SK-N-SH (cell line): ENCODE results near the gene RAB7B. TPM values are rescaled to one million over a fixed set of nuclear protein-coding genes. Genes with fewer than 3 reads are reported as not detected.

Experiments
- CTCF ChIA-PET: fragments of 300-600, 350-600 bp; formaldehyde crosslinking; extraction: SDS; loops from one replicate; lab custom pipeline; 2021; lab: Yijun Ruan, JAX
- POLR2A ChIA-PET: fragments of 350-600 bp; sonication (Branson Sonifier 250); formaldehyde crosslinking; extraction: SDS; loops from one replicate; lab custom pipeline; 2020; ENCODE audit warnings: antibody characterized with exemption, inconsistent platforms; lab: Yijun Ruan, JAX
- DNase-seq: peaks from one replicate; pipeline ENCODE4 v3.0.0; 2012
- H2AFZ ChIP-seq: fragments of 200-600 bp; sonication (generic); 2 replicates; pipeline ENCODE4 v1.8.1; 2016; ENCODE audit warnings: antibody characterized with exemption, mild to moderate bottlenecking, low read depth
- H3F3A ChIP-seq: fragments of 200-600 bp; sonication (generic); replicated peaks from 2 replicates; pipeline ENCODE3; 2016; ENCODE audit warnings: antibody characterized with exemption, mild to moderate bottlenecking; ENCODE audit not compliant: insufficient read depth
- H3K27ac ChIP-seq, 2 experiments: fragments of 200-500 bp in 1 of 2; fragments of 200-600 bp in 1 of 2; sonication (Bioruptor generic) in 1 of 2; sonication (generic), shearing (Covaris generic) in 1 of 2; 2 replicates each; pipeline versions ENCODE4 v1.5.1 to v1.6.1; 2014 to 2016; ENCODE audit warnings: low read depth in 2 of 2, inconsistent platforms in 1 of 2, low read length in 1 of 2, mild to moderate bottlenecking in 1 of 2, mixed read lengths in 1 of 2
- H3K27me3 ChIP-seq: fragments of 200-600 bp; sonication (generic), shearing (Covaris generic); 2 replicates; pipeline ENCODE4 v1.6.1; 2016; ENCODE audit warnings: mixed run types; ENCODE audit not compliant: insufficient read depth
- H3K36me3 ChIP-seq, 2 experiments: fragments of 200-500 bp in 1 of 2; fragments of 200-600 bp in 1 of 2; sonication (Bioruptor generic) in 1 of 2; sonication (generic) in 1 of 2; replicated peaks in 1 of 2; 2 replicates each; pipeline versions ENCODE3 to v1.5.1; 2014 to 2016; ENCODE audit warnings: low read length in 1 of 2, mild to moderate bottlenecking in 1 of 2; ENCODE audit not compliant: insufficient read depth in 2 of 2, control insufficient read depth in 1 of 2
- H3K4me1 ChIP-seq, 2 experiments: fragments of 200-500 bp in 1 of 2; fragments of 200-600 bp in 1 of 2; sonication (Bioruptor generic) in 1 of 2; sonication (generic), shearing (Covaris generic) in 1 of 2; 2 replicates each; pipeline versions ENCODE4 v1.5.1 to v1.6.1; 2014 to 2016; ENCODE audit warnings: low read depth in 1 of 2, low read length in 1 of 2, mixed run types in 1 of 2; ENCODE audit not compliant: insufficient read depth in 2 of 2, control insufficient read depth in 1 of 2
- H3K4me2 ChIP-seq: fragments of 200-600 bp; sonication (generic), shearing (Covaris generic); 2 replicates; pipeline ENCODE4 v1.6.1; 2017; ENCODE audit warnings: mixed run types
- H3K4me3 ChIP-seq, 2 experiments: fragments of 200-500 bp in 1 of 2; fragments of 200-600 bp in 1 of 2; sonication (Bioruptor generic) in 1 of 2; sonication (generic), shearing (Covaris generic) in 1 of 2; 2 replicates each; pipeline versions ENCODE4 v1.5.1 to v1.8.1; 2014 to 2016; ENCODE audit warnings: low read depth in 2 of 2, inconsistent platforms in 1 of 2, low read length in 1 of 2, mild to moderate bottlenecking in 1 of 2, mixed read lengths in 1 of 2, moderate library complexity in 1 of 2
- H3K79me2 ChIP-seq: fragments of 200-600 bp; sonication (generic); 2 replicates; pipeline ENCODE4 v1.8.1; 2017; ENCODE audit warnings: mild to moderate bottlenecking; ENCODE audit not compliant: insufficient read depth
- H3K9ac ChIP-seq: fragments of 200-600 bp; sonication (generic); 2 replicates; pipeline ENCODE4 v1.6.1; 2017; ENCODE audit warnings: mixed run types
- H3K9me2 ChIP-seq: fragments of 200-600 bp; sonication (generic); 2 replicates; pipeline ENCODE4 v1.6.1; 2017; ENCODE audit warnings: mixed run types
- H3K9me3 ChIP-seq: fragments of 200-600 bp; sonication (generic); 2 replicates; pipeline ENCODE4 v1.6.1; 2017; ENCODE audit warnings: mixed run types, mild to moderate bottlenecking, moderate library complexity
- H4K20me1 ChIP-seq: fragments of 200-600 bp; sonication (generic); 2 replicates; pipeline ENCODE4 v1.6.1; 2017; ENCODE audit warnings: mild to moderate bottlenecking, mixed run types; ENCODE audit not compliant: insufficient read depth
- CHD2 ChIP-seq: fragments of 150-350 bp; IDR thresholded peaks from 2 replicates; pipeline ENCODE4 v1.6.1; 2018; ENCODE audit warnings: low read length; ENCODE audit not compliant: partially characterized antibody
- EP300 ChIP-seq, 2 experiments: IDR thresholded peaks; 2 replicates each; pipeline versions ENCODE4 v1.4.0 to v1.6.1; 2012; ENCODE audit warnings: borderline replicate concordance in 1 of 2, low read depth in 1 of 2, low read length in 1 of 2
- FOSL2 ChIP-seq: IDR thresholded peaks from 2 replicates; pipeline ENCODE4 v1.4.0; 2012; ENCODE audit warnings: low read depth, mild to moderate bottlenecking, moderate library complexity, borderline replicate concordance
- FOXM1 ChIP-seq: IDR thresholded peaks from 2 replicates; pipeline ENCODE4 v1.4.0; 2012; ENCODE audit warnings: low read depth, mild to moderate bottlenecking
- GABPA ChIP-seq: IDR thresholded peaks from 2 replicates; pipeline ENCODE4 v1.4.0; 2012; ENCODE audit warnings: low read depth, mild to moderate bottlenecking
- MEF2A ChIP-seq: IDR thresholded peaks from 2 replicates; pipeline ENCODE4 v1.4.0; 2012; ENCODE audit warnings: low read depth, borderline replicate concordance
- POLR2AphosphoS5 ChIP-seq: IDR thresholded peaks from 2 replicates; pipeline ENCODE4 v1.6.1; 2012; ENCODE audit warnings: low read depth, low read length
- RAD21 ChIP-seq: IDR thresholded peaks from 2 replicates; pipeline ENCODE4 v1.6.1; 2012; ENCODE audit warnings: mild to moderate bottlenecking, low read length
- RCOR1 ChIP-seq: fragments of 150-350 bp; IDR thresholded peaks from 2 replicates; pipeline ENCODE4 v1.6.1; 2017; ENCODE audit warnings: antibody characterized with exemption, low read length
- RXRA ChIP-seq: IDR thresholded peaks from 2 replicates; pipeline ENCODE4 v1.4.0; 2012; ENCODE audit warnings: low read depth, mild to moderate bottlenecking, borderline replicate concordance
- TAF1 ChIP-seq: IDR thresholded peaks from 2 replicates; pipeline ENCODE4 v1.6.1; 2012; ENCODE audit warnings: low read depth, mild to moderate bottlenecking, low read length, moderate library complexity, borderline replicate concordance
- WGBS: methylation state at CpG from one replicate; pipeline ENCODE4 v1.1.6; 2017; ENCODE audit warnings: low lambda C conversion rate; 5-methylcytosine and 5-hydroxymethylcytosine counted together
- polyA plus RNA-seq, 3 experiments: library from polyadenylated mRNA; depleted of rRNA; stranded (reverse); fragments of >200 nt; gene quantifications; 2 replicates each; pipeline ENCODE4 v1.2.3, GENCODE V29; 2012
- TF ChIP-seq, protein P1 (sequence below): fragments of 150-350 bp; IDR thresholded peaks from 2 replicates; pipeline ENCODE4 v1.6.1; 2016; ENCODE audit warnings: mild to moderate bottlenecking, low read depth, low read length
- TF ChIP-seq, protein P2 (sequence below): IDR thresholded peaks from 2 replicates; pipeline ENCODE4 v1.4.0; 2012; ENCODE audit warnings: low read depth
- TF ChIP-seq, protein P3 (sequence below): IDR thresholded peaks from 2 replicates; pipeline ENCODE4 v1.4.0; 2012; ENCODE audit warnings: low read depth, borderline replicate concordance
- TF ChIP-seq, protein P4 (sequence below): fragments of 150-350 bp; IDR thresholded peaks from 2 replicates; pipeline ENCODE4 v1.6.1; 2017; ENCODE audit warnings: antibody characterized with exemption, low read length, low read depth, borderline replicate concordance
- TF ChIP-seq, protein P5 (sequence below): fragments of 200-600 bp; sonication (generic); IDR thresholded peaks from 2 replicates; pipeline ENCODE4 v1.6.1; 2017; ENCODE audit warnings: antibody characterized with exemption, mild to moderate bottlenecking, moderate library complexity

The RAB7B gene
- polyA plus RNA-seq, 1 of the 3 experiments (the other 2 are of a cell fraction) = 0.15 TPM

DNA sequence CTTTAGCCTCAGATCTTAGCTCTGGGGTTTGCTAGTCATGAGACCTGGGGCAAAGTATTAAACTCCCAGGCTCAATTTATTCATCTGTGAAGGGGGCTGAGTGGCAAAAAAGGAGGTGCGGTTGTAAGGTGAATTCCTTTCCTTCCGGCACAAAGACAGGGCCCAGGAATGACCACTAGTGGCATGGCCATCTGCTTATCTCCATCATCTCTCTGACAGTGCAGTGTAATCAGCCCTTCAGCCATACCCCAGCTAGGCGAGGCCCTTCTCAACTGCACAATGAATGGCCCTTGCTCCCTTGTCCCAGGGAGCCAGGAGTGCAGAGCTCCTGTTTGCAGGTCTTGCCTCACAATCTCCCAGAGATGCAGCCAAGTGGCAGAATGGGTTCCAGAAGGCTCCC lies 54.3 kb downstream of the RAB7B start:
- H2AFZ ChIP-seq = no peak overlapping the region
- no peaks in the 10 kb centered on the region for H3K9me3 ChIP-seq
- no peak overlapping the region for H3K27ac ChIP-seq
- CTCF ChIA-PET = interaction anchor here (0.7 to 22.3 kb wide), 5 partner anchors 9 to 157 kb away, joined by 3 to 197 read pairs (median 3); no protein-coding TSS in a partner anchor
- POLR2A ChIA-PET = no interaction called here
- H3K9ac ChIP-seq = no peak overlapping the region
- no peaks in the 10 kb centered on the region for H3K79me2 ChIP-seq
- H3F3A ChIP-seq = no peaks in the 10 kb centered on the region
- H3K27me3 ChIP-seq = peaks cover 19% of the 10 kb centered on the region; the same call in 1 of the 2 replicates
- no peak overlapping the region for H3K4me2 ChIP-seq
- H3K4me1 ChIP-seq = no peaks in the 10 kb centered on the region
- DNase-seq = no peak
- H3K9me2 ChIP-seq = no peaks in the 10 kb centered on the region
- no peaks in the 10 kb centered on the region for H4K20me1 ChIP-seq
- no peak overlapping the region for H3K4me3 ChIP-seq
- no peak for TF ChIP-seq GABPA
- TF ChIP-seq EP300 (IDR thresholded peaks at IDR 0.05; ENCODE audit: borderline replicate concordance in 1 of 2, low read depth in 1 of 2, low read length in 1 of 2) = no peak
- TF ChIP-seq, protein P1, sequence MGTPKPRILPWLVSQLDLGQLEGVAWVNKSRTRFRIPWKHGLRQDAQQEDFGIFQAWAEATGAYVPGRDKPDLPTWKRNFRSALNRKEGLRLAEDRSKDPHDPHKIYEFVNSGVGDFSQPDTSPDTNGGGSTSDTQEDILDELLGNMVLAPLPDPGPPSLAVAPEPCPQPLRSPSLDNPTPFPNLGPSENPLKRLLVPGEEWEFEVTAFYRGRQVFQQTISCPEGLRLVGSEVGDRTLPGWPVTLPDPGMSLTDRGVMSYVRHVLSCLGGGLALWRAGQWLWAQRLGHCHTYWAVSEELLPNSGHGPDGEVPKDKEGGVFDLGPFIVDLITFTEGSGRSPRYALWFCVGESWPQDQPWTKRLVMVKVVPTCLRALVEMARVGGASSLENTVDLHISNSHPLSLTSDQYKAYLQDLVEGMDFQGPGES = no peak
- TF ChIP-seq, protein P2, sequence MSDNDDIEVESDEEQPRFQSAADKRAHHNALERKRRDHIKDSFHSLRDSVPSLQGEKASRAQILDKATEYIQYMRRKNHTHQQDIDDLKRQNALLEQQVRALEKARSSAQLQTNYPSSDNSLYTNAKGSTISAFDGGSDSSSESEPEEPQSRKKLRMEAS = no peak
- TF ChIP-seq FOXM1 = no peak
- TF ChIP-seq, protein P3, sequence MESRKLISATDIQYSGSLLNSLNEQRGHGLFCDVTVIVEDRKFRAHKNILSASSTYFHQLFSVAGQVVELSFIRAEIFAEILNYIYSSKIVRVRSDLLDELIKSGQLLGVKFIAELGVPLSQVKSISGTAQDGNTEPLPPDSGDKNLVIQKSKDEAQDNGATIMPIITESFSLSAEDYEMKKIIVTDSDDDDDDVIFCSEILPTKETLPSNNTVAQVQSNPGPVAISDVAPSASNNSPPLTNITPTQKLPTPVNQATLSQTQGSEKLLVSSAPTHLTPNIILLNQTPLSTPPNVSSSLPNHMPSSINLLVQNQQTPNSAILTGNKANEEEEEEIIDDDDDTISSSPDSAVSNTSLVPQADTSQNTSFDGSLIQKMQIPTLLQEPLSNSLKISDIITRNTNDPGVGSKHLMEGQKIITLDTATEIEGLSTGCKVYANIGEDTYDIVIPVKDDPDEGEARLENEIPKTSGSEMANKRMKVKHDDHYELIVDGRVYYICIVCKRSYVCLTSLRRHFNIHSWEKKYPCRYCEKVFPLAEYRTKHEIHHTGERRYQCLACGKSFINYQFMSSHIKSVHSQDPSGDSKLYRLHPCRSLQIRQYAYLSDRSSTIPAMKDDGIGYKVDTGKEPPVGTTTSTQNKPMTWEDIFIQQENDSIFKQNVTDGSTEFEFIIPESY = no peak
- no peak for TF ChIP-seq CHD2
- H3K36me3 ChIP-seq = no peaks in the 10 kb centered on the region
- WGBS = 88% methylated on average over 3 of the region's 3 CpGs

DNA sequence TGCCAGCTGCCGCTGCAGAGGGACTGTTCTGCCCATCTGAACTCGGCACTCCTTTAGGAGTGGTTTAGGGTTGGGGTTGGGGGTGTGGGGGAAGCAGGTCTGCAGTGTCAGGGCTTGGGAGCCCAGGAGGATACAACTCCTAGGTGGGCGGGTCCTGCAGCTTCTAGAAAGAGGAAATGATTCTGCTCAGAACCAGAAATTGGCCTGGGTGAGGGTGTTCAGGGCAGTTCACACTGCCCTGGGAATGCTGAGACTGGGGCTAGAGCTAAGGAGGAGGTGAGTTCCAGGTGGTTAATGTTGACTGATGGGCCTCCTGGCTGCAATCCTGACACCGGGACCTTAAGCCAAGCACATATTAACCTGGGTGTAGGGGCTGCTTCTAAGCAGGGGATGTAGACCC lies 55.2 kb downstream of the RAB7B start:
- no peak overlapping the region for H3K4me2 ChIP-seq
- 73% methylated on average over 4 of the region's 4 CpGs for WGBS

More for the DNA sequence above, 55.2 kb downstream of the RAB7B start:
- ChIA-PET CTCF (interaction anchor here (0.7 to 22.3 kb wide), 5 partner anchors 8 to 157 kb away, joined by 3 to 197 read pairs (median 3); no protein-coding TSS in a partner anchor), POLR2A (no interaction called here)
- Histone ChIP-seq H4K20me1 (no peaks in the 10 kb centered on the region), H3K9me3 (no peaks in the 10 kb centered on the region), H3K9ac (no peak overlapping the region), H2AFZ (no peak overlapping the region), H3K4me1 (no peaks in the 10 kb centered on the region), H3K4me3 (no peak overlapping the region), H3K79me2 (no peaks in the 10 kb centered on the region), H3F3A (no peaks in the 10 kb centered on the region), H3K9me2 (no peaks in the 10 kb centered on the region), H3K27me3 (peaks cover 19% of the 10 kb centered on the region; the same call in 1 of the 2 replicates), H3K27ac (no peak overlapping the region), H3K36me3 (no peaks in the 10 kb centered on the region)
- TF ChIP-seq FOSL2 (no peak), POLR2AphosphoS5 (no peak), TAF1 (no peak), RXRA (no peak), RCOR1 (no peak), MEF2A (no peak), RAD21 (no peak)
- TF ChIP-seq, protein P3 = no peak
- TF ChIP-seq, protein P4, sequence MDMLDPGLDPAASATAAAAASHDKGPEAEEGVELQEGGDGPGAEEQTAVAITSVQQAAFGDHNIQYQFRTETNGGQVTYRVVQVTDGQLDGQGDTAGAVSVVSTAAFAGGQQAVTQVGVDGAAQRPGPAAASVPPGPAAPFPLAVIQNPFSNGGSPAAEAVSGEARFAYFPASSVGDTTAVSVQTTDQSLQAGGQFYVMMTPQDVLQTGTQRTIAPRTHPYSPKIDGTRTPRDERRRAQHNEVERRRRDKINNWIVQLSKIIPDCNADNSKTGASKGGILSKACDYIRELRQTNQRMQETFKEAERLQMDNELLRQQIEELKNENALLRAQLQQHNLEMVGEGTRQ = no peak
- TF ChIP-seq, protein P5, sequence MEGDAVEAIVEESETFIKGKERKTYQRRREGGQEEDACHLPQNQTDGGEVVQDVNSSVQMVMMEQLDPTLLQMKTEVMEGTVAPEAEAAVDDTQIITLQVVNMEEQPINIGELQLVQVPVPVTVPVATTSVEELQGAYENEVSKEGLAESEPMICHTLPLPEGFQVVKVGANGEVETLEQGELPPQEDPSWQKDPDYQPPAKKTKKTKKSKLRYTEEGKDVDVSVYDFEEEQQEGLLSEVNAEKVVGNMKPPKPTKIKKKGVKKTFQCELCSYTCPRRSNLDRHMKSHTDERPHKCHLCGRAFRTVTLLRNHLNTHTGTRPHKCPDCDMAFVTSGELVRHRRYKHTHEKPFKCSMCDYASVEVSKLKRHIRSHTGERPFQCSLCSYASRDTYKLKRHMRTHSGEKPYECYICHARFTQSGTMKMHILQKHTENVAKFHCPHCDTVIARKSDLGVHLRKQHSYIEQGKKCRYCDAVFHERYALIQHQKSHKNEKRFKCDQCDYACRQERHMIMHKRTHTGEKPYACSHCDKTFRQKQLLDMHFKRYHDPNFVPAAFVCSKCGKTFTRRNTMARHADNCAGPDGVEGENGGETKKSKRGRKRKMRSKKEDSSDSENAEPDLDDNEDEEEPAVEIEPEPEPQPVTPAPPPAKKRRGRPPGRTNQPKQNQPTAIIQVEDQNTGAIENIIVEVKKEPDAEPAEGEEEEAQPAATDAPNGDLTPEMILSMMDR = no peak
- no peak for DNase-seq
